H1 (cell line): Measurements from ENCODE around the gene KCNT1.

Source experiments
- ATF2 ChIP-seq: IDR thresholded peaks from 2 replicates; pipeline ENCODE4 v1.6.1; 2012; ENCODE audit warnings: low read length, inconsistent platforms
- CHD2 ChIP-seq: IDR thresholded peaks from 2 replicates; pipeline ENCODE4 v1.6.1; 2012; ENCODE audit warnings: low read length, improper control_type of control experiment
- CTCF ChIP-seq, 3 experiments: IDR thresholded peaks; 1 replicate in 2 of 3; 2 replicates in 1 of 3; pipeline versions ENCODE4 v1.5.1 to v1.6.1; 2011; ENCODE audit warnings: low read length in 3 of 3, mild to moderate bottlenecking in 3 of 3, inconsistent platforms in 2 of 3, low read depth in 1 of 3, moderate library complexity in 1 of 3; ENCODE audit not compliant: insufficient read depth in 1 of 3; ENCODE audit errors: control extremely low read depth in 1 of 3

GRCh38 chr9:135840539-135840938, 138.6 kb downstream of the KCNT1 start:
- TF ChIP-seq ATF2 (no peak), CTCF (IDR thresholded peaks at IDR 0.05; ENCODE audit: control extremely low read depth in 1 of 3, insufficient read depth in 1 of 3, low read depth in 1 of 3, low read length in 3 of 3) (no peak), CHD2 (no peak)
